ENCODE data around the gene NPAS1. TPM values are rescaled to one million over a fixed set of nuclear protein-coding genes. Genes with fewer than 3 reads are reported as not detected.

Gene NPAS1
- total and polyA plus RNA-seq, 2 of the 8 experiments (the other 6 are each of a cell fraction or from before 2014, with no cell fraction given) = 9.9 to 13.9 TPM

GRCh38 chr19:46976845-46977320 is 42.8 kb upstream of the NPAS1 start:
- no peak overlapping the region for H3K14ac ChIP-seq (ENCODE audit: insufficient read length)
- TF ChIP-seq SP1 (IDR thresholded peaks at IDR 0.05; ENCODE audit: low read depth, low read length) (no peak), SP2 (IDR thresholded peaks at IDR 0.05; ENCODE audit: low read length) (no peak), CREB1 (IDR thresholded peaks at IDR 0.05) (no peak), RXRA (IDR thresholded peaks at IDR 0.05; ENCODE audit: insufficient read depth, low read depth, low read length) (no peak), SP4 (IDR thresholded peaks at IDR 0.05; ENCODE audit: low read length) (no peak), SIX5 (IDR thresholded peaks at IDR 0.05; ENCODE audit: low read depth, low read length) (no peak), POU5F1 (IDR thresholded peaks at IDR 0.05; ENCODE audit: low read depth, low read length) (no peak), YY1 (IDR thresholded peaks at IDR 0.05; ENCODE audit: low read depth, low read length) (no peak), GABPA (IDR thresholded peaks at IDR 0.05; ENCODE audit: borderline replicate concordance, insufficient read depth, low read length) (no peak), JUN (IDR thresholded peaks at IDR 0.05; ENCODE audit: low read depth, low read length) (no peak), JUND (IDR thresholded peaks at IDR 0.05; ENCODE audit: low read length) (no peak)
- no peak overlapping the region for H3K56ac ChIP-seq (replicated peaks; ENCODE audit: insufficient read length, low read depth, low read length)
- FAIRE-seq (no peak), DNase-seq (ENCODE audit: low read depth in 1 of 2, low spot score in 2 of 2) (no peak)
- peaks cover 14 to 24% (median 20%) of the 10 kb centered on the region in 4 experiments for H3K4me1 ChIP-seq (replicated peaks in 1 of 4; ENCODE audit: control insufficient read depth in 3 of 4, insufficient read depth in 4 of 4, low read length in 3 of 4)
- peak overlapping the region; percentile 71; the same call in 1 of the 2 replicates for H3K27ac ChIP-seq (ENCODE audit: low read depth, low read length)
- peaks cover 8% of the 10 kb centered on the region; the same call in 1 of the 2 replicates for H3K23me2 ChIP-seq (ENCODE audit: low read depth, low read length)
- H2BK20ac ChIP-seq (ENCODE audit: low read length) = no peak overlapping the region
- H3K4me2 ChIP-seq (ENCODE audit: insufficient read depth in 1 of 2, low read depth in 2 of 2, low read length in 2 of 2) = peak overlapping the region; percentile 2 to 17; a peak in 2 of 4 replicates
- 71% methylated on average over 8 of the region's 8 CpGs; no CpG with 5 or more reads in 1 of the 2 experiments for WGBS, 2 experiments (ENCODE audit: extremely low coverage in 1 of 2, insufficient coverage in 1 of 2, insufficient read length in 1 of 2, insufficient replicate concordance in 2 of 2, low coverage in 1 of 2, low lambda C conversion rate in 2 of 2, missing lambda C conversion rate in 1 of 2)
- ChIA-PET CTCF (ENCODE audit: partially characterized antibody) (interaction anchor here (0.8 to 5.0 kb wide), 14 partner anchors 14 to 220 kb away, joined by 3 to 50 read pairs (median 3); no protein-coding TSS in a partner anchor), POLR2A (ENCODE audit: partially characterized antibody) (interaction anchor here (0.5 to 2.4 kb wide), 12 partner anchors 8 to 143 kb away, joined by 3 to 12 read pairs (median 3); no protein-coding TSS in a partner anchor)
- no peaks in the 10 kb centered on the region for H3K9me3 ChIP-seq (ENCODE audit: insufficient read depth in 2 of 2, low read depth in 1 of 2, low read length in 1 of 2)
- H3K4me3 ChIP-seq (ENCODE audit: extremely low read depth in 1 of 4, insufficient read depth in 2 of 4, low read depth in 3 of 4, low read length in 4 of 4) = no peak overlapping the region
- H2AFZ ChIP-seq (ENCODE audit: low read length) = no peak overlapping the region
- H4K8ac ChIP-seq (ENCODE audit: extremely low read depth, insufficient read depth, low read length) = no peak overlapping the region
- H3K36me3 ChIP-seq (ENCODE audit: control insufficient read depth in 2 of 4, insufficient read depth in 4 of 4, low read length in 3 of 4) = no peaks in the 10 kb centered on the region
- no peak overlapping the region for H3K23ac ChIP-seq (ENCODE audit: insufficient read length)
- H3K4ac ChIP-seq (replicated peaks; ENCODE audit: insufficient read length, low read depth, low read length) = no peak overlapping the region
- H2AK5ac ChIP-seq (ENCODE audit: low read depth, low read length) = peak overlapping the region; percentile 42; the same call in 1 of the 2 replicates
- no peak overlapping the region for H2BK120ac ChIP-seq (replicated peaks; ENCODE audit: low read depth, low read length)
- peak overlapping the region; percentile 13 for H4K91ac ChIP-seq (replicated peaks; ENCODE audit: insufficient read length, low read length)
- peak overlapping the region; percentile 51 for H2BK12ac ChIP-seq (ENCODE audit: low read depth, low read length)
- peak overlapping the region in 2 of 4 experiments; percentile 25 to 27; a peak in 2 of 7 replicates for H3K9ac ChIP-seq (replicated peaks in 1 of 4; ENCODE audit: extremely low read depth in 1 of 4, low read depth in 3 of 4, low read length in 3 of 4)
- no peaks in the 10 kb centered on the region for H3K79me2 ChIP-seq (ENCODE audit: control insufficient read depth in 1 of 2, insufficient read depth in 2 of 2, low read length in 2 of 2)
- H4K5ac ChIP-seq (ENCODE audit: insufficient read length, low read depth, low read length) = no peak overlapping the region
- no peak overlapping the region for H3K18ac ChIP-seq (ENCODE audit: extremely low read depth, low read length)
- peaks cover 3 to 13% of the 10 kb centered on the region in 2 experiments for H4K20me1 ChIP-seq (replicated peaks in 1 of 2; ENCODE audit: control insufficient read depth in 1 of 2, insufficient read depth in 2 of 2, low read length in 2 of 2)
- peak overlapping the region; percentile 53; the same call in 1 of the 2 replicates for H2BK15ac ChIP-seq (ENCODE audit: low read length)
- peaks cover 18% of the 10 kb centered on the region for H3K79me1 ChIP-seq (ENCODE audit: low read depth, low read length)
- no peaks in the 10 kb centered on the region for H3K27me3 ChIP-seq (replicated peaks in 1 of 4; ENCODE audit: control insufficient read depth in 3 of 4, extremely low read depth in 1 of 4, insufficient read depth in 3 of 4, low read length in 3 of 4)
- H2BK5ac ChIP-seq (ENCODE audit: low read depth, low read length) = peak overlapping the region; percentile 41; the same call in 1 of the 2 replicates
